T-helper 9 cell (primary cell): ENCODE results near the gene IGFL4.

ENCODE experiments used
- DNase-seq: peaks from one replicate; pipeline ENCODE4 v3.0.0-alpha.2; 2020

IGFL4 gene

GRCh38 chr19:46060012-46060411, 19.2 kb upstream of the IGFL4 start:
- no peak for DNase-seq

GRCh38 chr19:46058778-46059177, 18.0 kb upstream of the IGFL4 start:
- no peak for DNase-seq

DNA sequence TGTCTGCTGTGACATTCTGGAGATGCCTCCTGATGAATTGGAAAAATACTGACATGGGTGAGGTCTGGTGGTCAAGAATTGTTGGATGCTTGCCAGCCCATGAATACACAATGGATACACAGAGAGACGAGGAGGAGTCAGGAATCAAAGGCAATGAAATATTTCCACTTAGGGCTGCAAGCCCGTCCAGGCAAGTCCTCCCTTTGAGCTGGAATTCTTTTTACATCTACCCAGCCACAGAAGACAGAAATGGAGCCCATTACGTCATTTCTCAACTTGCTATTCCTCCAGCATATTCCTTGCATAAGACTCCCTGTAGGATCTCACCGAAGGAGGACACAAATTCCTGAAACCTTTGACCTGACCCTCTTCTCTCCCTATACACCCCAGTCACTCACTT, 15.7 kb upstream of the IGFL4 start:
- DNase-seq: no peak

- no peak for DNase-seq
These were observed 12.1 kb upstream of the IGFL4 start for GRCh38 chr19:46052896-46053295.

- DNase-seq: no peak
These were observed 8.8 kb upstream of the IGFL4 start for GRCh38 chr19:46049597-46049996.

DNA sequence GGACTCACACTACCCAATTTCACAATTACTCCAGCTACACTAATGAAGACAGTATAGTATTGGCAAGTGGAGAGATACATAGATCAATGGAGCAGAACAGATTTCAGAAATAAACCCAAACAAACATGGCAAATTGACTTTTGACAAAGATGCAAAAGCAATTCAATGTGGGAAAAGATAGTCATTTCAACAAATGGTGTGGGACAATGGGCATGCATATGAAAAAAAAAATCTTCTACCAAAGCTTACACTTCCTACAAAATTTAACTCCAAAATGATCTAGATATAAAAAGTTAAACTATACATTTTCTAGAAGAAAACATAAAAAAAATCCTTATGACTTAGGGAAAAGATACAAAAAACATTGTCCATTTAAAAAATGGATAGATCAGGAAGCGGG, 2.7 kb upstream of the IGFL4 start:
- no peak for DNase-seq

GRCh38 chr19:46042252-46042883, 1.6 kb upstream of the IGFL4 start:
- no peak for DNase-seq

GRCh38 chr19:46040125-46040524, 677 bp downstream of the IGFL4 start:
- no peak for DNase-seq

DNA sequence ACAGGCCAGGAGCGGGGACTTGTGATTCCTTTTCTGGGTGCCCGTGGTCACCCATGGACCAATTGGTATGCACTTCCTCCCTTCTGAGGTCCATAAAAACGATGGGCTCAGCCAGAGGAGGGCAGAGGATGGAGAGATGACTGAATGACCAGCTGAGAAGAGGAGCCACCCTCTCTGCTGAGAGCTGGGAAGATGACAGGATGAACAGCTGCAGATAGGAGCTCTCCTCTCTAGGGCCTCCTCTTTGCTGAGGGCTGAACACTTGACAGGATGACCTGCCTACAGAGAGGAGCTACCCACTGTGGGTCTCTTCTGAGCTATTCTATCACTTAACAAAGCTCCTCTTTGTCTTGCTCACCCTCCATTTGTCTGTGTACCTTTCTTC, 4.1 kb downstream of the IGFL4 start:
- no peak for DNase-seq

DNA sequence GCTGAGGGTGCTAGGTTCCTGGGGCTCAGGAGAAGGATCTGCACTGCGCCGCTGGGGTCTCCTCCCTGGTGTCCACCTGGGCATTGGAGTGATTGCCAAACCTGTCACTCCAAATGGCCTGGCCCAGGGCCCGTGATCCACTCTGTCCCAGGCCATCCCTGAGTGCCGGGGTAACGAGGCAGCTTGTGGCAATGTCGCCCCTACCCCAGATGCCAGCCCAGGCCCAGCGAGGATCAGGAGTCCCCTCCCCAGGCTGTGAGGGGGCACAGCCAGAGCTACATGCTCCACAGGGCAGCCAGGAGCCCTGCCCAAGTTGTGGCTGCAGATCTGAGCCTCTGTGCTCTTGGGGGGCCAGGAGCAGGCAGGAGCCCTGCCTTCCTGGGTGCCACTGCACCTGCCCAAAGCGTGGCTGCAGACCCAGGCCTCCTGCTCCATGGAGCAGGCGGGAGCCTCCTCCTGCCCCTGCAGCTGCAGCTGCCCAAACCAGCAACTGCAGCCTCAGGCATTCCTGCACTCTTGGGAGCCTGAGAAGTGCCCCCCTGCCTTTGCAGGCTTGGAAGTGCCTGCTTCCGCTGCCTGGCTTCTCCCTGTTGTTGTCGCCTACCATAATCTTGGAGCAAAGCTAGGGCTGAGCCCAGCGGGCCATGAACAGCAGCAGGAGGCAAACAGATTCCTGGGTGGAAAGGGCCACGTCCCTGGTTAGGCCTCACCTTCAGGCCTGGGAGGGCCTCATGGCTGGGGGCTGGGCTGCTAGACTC, 4.6 kb downstream of the IGFL4 start:
- no peak for DNase-seq

DNA sequence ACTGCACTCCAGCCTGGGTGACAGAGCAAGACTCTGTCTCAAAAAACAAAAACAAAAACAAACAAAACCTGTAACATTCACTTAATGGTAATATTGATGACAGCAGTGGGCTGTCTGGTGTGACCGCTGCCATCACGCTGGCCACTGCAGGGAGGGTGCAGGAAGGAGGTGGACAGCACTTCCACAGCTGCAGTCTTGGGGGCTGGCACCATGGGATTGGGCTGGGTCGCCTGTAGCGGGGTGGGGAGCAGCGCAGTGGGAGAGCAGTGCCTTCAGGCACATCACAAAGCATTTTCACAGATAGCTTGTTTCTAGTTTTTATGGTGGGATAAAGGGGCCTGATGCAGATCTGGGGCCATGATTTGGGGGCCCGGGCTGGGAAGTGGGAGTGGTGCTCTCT, 5.3 kb downstream of the IGFL4 start:
- DNase-seq: no peak

DNA sequence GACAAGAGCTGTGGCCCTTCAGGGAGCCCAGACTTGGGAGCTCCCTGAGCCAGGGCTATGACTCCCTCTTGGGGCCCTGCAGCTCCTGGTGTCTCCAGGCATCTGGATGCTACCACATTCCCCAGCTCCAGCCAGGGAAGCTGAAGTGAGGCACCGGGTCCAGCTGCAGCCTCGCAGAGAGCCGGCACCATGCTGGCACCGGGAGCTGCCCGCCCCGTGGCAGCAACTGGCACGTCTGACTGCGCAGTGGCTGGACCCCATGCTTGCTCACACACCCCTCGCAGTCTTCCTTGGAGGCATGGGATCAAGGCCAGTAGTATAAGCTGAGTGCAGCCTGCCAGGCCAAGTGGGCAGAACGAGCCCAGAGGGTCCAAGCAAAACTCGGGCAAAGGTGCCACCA, 7.4 kb downstream of the IGFL4 start:
- no peak for DNase-seq

GRCh38 chr19:46032597-46033025, 8.2 kb downstream of the IGFL4 start:
- no peak for DNase-seq

- DNase-seq: no peak
These were observed 8.8 kb downstream of the IGFL4 start for GRCh38 chr19:46031781-46032596.

GRCh38 chr19:46030812-46031550, 9.8 kb downstream of the IGFL4 start:
- DNase-seq: no peak

DNA sequence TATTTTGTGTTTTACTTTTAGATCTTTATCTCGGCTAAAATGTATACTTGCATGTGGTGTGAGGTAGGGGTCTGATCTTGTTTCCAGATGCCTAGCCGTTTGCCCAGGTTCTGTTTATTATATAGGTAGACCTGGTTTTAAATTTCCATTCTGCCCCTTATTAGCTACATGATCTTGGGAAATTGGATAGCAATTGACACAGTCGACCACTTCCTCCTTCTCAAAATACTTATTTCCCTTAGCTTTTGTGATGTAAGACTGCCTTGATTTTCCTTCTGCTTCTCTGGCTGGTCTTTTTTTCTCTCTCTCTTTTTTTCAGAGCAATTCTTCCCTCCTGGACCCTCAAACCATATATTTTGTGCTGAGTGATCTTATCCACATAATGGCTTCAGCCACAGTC, 15.0 kb downstream of the IGFL4 start:
- DNase-seq: no peak

GRCh38 chr19:46023311-46023779, 17.5 kb downstream of the IGFL4 start:
- no peak for DNase-seq

GRCh38 chr19:46022431-46023310, 18.1 kb downstream of the IGFL4 start, which contains the start of gene PGLYRP1:
Gene PGLYRP1 (minus strand): TSS chr19:46023053. CDS start chr19:46023021, 32 bp downstream.
- DNase-seq: no peak

DNA sequence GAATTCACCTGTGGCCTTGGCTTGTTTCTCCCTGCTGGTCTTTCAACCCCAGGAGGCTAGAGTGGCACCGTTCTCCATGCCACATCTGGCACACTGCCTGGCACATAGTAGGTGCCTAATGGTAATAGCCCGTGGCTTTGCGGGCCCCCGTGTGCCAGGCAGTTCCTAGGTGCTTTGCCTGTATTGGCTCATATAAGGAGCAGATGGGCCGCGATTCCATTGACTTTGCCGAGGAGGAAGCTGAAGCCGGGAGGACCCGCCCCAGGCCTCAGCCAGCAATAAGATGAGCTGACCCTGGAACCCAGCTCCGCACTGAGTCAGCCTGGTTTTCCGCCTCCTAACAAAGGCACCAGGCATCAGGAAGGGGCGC, 18.8 kb downstream of the IGFL4 start:
- DNase-seq: no peak

GRCh38 chr19:46021531-46022041, 19.2 kb downstream of the IGFL4 start:
- DNase-seq: no peak

GRCh38 chr19:46020819-46021125, 20.0 kb downstream of the IGFL4 start:
- no peak for DNase-seq

DNA sequence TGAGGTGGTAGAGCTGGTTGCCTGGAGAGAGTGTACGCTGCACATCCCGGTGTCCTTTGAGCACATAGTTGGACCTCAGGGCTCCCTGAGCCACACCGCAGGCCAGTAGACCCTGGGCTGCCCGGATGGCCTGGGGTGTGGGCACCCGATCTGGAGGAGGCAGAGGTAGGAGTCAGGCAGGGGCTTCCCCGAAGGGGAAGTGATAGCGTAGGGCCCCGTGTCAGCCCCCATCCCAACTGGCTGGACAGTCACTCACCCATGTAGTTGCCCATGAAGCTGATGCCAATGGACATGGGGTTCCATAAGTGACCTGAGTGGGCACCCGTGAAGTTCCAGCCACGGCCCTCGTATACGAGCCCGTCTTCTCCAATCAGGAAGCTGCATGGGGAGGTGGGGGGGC, 21.5 kb downstream of the IGFL4 start:
- DNase-seq: no peak
